Left renal cortex interstitium (tissue), 4 donors: ENCODE measurements around the gene SPATA31D1. TPM values are rescaled to one million over a fixed set of nuclear protein-coding genes. Genes with fewer than 3 reads are reported as not detected.
"Not testable (repeated sequence)": the region's sequence is repeated elsewhere in the genome, so short reads cannot be mapped to it uniquely, and the experiment has no call there.

ENCODE experiments used
- DNase-seq, 4 donors: peaks; one replicate each; pipeline ENCODE4 v3.0.0-alpha.2; 2013; ENCODE audit warnings: low read depth in 4 of 4, low spot score in 2 of 4, missing footprints in 1 of 4
- polyA plus RNA-seq, 4 donors: library from polyadenylated mRNA; unstranded; fragments of 120-200 nt; gene quantifications; one replicate each; pipeline ENCODE4 v1.2.1, GENCODE V29; 2013; ENCODE audit not compliant: insufficient read length in 4 of 4

SPATA31D1 gene
- polyA plus RNA-seq: not detected

- not testable (repeated sequence) for DNase-seq
Observed at GRCh38 chr9:81988472-81988871, at the start of gene SPATA31D1. Gene SPATA31D1, plus strand, starts transcription at chr9:81988772. Its CDS starts 47 bp downstream, at chr9:81988819.

GRCh38 chr9:81943393-81943792, 45.2 kb upstream of the SPATA31D1 start, which contains the start of gene SPATA31D3:
Gene SPATA31D3, plus strand, starts transcription at chr9:81943500. Its CDS starts 86 bp downstream, at chr9:81943586.
- not testable (repeated sequence) for DNase-seq

- not testable (repeated sequence) for DNase-seq
Observed at GRCh38 chr9:81948650-81949049, 39.9 kb upstream of the SPATA31D1 start.

- DNase-seq: no peak
Observed at GRCh38 chr9:81953096-81953495, 35.5 kb upstream of the SPATA31D1 start.

- no peak for DNase-seq
Observed at GRCh38 chr9:81955625-81956024, 32.9 kb upstream of the SPATA31D1 start.

GRCh38 chr9:81964218-81965171, 24.1 kb upstream of the SPATA31D1 start:
- DNase-seq: no peak

- no peak for DNase-seq
Observed at GRCh38 chr9:81968026-81968425, 20.5 kb upstream of the SPATA31D1 start.

GRCh38 chr9:81969971-81970370, 18.6 kb upstream of the SPATA31D1 start:
- no peak for DNase-seq

GRCh38 chr9:81971727-81972126, 16.8 kb upstream of the SPATA31D1 start:
- DNase-seq: no peak

GRCh38 chr9:81974764-81975163, 13.8 kb upstream of the SPATA31D1 start:
- DNase-seq: no peak

GRCh38 chr9:81976351-81976750, 12.2 kb upstream of the SPATA31D1 start:
- no peak for DNase-seq

GRCh38 chr9:81979196-81979595, 9.4 kb upstream of the SPATA31D1 start:
- no peak for DNase-seq

GRCh38 chr9:81980568-81980967, 8.0 kb upstream of the SPATA31D1 start:
- no peak for DNase-seq

GRCh38 chr9:81981883-81982282, 6.7 kb upstream of the SPATA31D1 start:
- DNase-seq: no peak

GRCh38 chr9:81984928-81985327, 3.6 kb upstream of the SPATA31D1 start:
- no peak for DNase-seq

- DNase-seq: no peak
Observed at GRCh38 chr9:81986051-81986450, 2.5 kb upstream of the SPATA31D1 start.

GRCh38 chr9:81989700-81990099, 1.1 kb downstream of the SPATA31D1 start:
- DNase-seq: no peak

GRCh38 chr9:81993656-81994055, 5.1 kb downstream of the SPATA31D1 start:
- no peak for DNase-seq

- DNase-seq: no peak
Observed at GRCh38 chr9:81999806-82000205, 11.2 kb downstream of the SPATA31D1 start.

GRCh38 chr9:82010711-82011110, 22.1 kb downstream of the SPATA31D1 start:
- DNase-seq: no peak

- DNase-seq: no peak
Observed at GRCh38 chr9:82011133-82011532, 22.6 kb downstream of the SPATA31D1 start.

- DNase-seq: no peak
Observed at GRCh38 chr9:82012276-82012675, 23.7 kb downstream of the SPATA31D1 start.
